ENCODE measurements around the gene MGAT5. TPM values are rescaled to one million over a fixed set of nuclear protein-coding genes. Genes with fewer than 3 reads are reported as not detected.

Gene MGAT5
- total RNA-seq, 1 experiment from 2014 or later, result 95.3 TPM

- Histone ChIP-seq H3K4me1 (no peaks in the 10 kb centered on the region), H3K36me3 (no peaks in the 10 kb centered on the region), H3K27ac (no peak overlapping the region), H3K9me3 (replicated peaks) (no peaks in the 10 kb centered on the region), H3K4me3 (no peak overlapping the region), H3K27me3 (0 out of 2 replicates have a peak, but pooled peaks cover 5% of the 10 kb centered on the region)
- DNase-seq, result no peak
Observed at GRCh38 chr2:134502104-134502503, 248.2 kb downstream of the MGAT5 start.
